NB4 (cell line): Measurements from ENCODE around the gene RNF150.

ENCODE experiments used
- CTCF ChIP-seq: IDR thresholded peaks from one replicate; pipeline ENCODE4 v1.5.1; 2012; ENCODE audit warnings: low read depth, low read length
- MAX ChIP-seq: IDR thresholded peaks from 2 replicates; pipeline ENCODE4 v1.6.1; 2011; ENCODE audit warnings: low read depth, low read length
- MYC ChIP-seq: IDR thresholded peaks from 2 replicates; pipeline ENCODE4 v1.6.1; 2011; ENCODE audit warnings: low read depth, low read length
- POLR2A ChIP-seq: IDR thresholded peaks from 2 replicates; pipeline ENCODE4 v1.6.1; 2011; ENCODE audit warnings: mild to moderate bottlenecking; ENCODE audit not compliant: insufficient read length; ENCODE audit errors: extremely low read depth

- no peak for TF ChIP-seq CTCF
- TF ChIP-seq POLR2A = no peak
- no peak for TF ChIP-seq MAX
- TF ChIP-seq MYC = no peak
Measured at GRCh38 chr4:141109983-141110382, 23.3 kb downstream of the RNF150 start.
